GM23338 (cell line): ENCODE measurements around the gene NUBP1.

Experiments
- CREB1 ChIP-seq: fragments of 250-450 bp; sonication (Bioruptor Pico); IDR thresholded peaks from 2 replicates; pipeline ENCODE4 v1.5.0; 2020; ENCODE audit warnings: low read depth, mild to moderate bottlenecking, moderate library complexity
- CTCF ChIP-seq, 2 experiments: fragments of 200-600 bp in 1 of 2; sonication (generic) in 1 of 2; conservative IDR thresholded peaks; 2 replicates each; pipeline versions ENCODE4 v1.5.1 to v1.6.1; 2016 to 2017; ENCODE audit warnings: antibody characterized with exemption in 2 of 2, low read depth in 2 of 2, mild to moderate bottlenecking in 2 of 2, moderate library complexity in 1 of 2
- ETS1 ChIP-seq: IDR thresholded peaks from 2 replicates; pipeline ENCODE4 v1.6.1; 2016; ENCODE audit warnings: antibody characterized with exemption
- EZH2 ChIP-seq: fragments of 200-600 bp; sonication (generic); IDR thresholded peaks from one replicate; pipeline ENCODE4 v1.8.0; 2017; ENCODE audit warnings: antibody characterized with exemption, mild to moderate bottlenecking, low read depth; ENCODE audit not compliant: unreplicated experiment
- EZH2phosphoT487 ChIP-seq: fragments of 200-600 bp; sonication (generic); IDR thresholded peaks from one replicate; pipeline ENCODE4 v1.8.1; 2018; ENCODE audit warnings: antibody characterized with exemption; ENCODE audit not compliant: unreplicated experiment
- POLR2AphosphoS5 ChIP-seq: IDR thresholded peaks from 2 replicates; pipeline ENCODE4 v1.6.1; 2016; ENCODE audit warnings: antibody characterized with exemption, low read depth
- REST ChIP-seq: IDR thresholded peaks from one replicate; pipeline ENCODE4 v1.6.1; 2018; ENCODE audit warnings: antibody characterized with exemption; ENCODE audit not compliant: unreplicated experiment
- STAT1 ChIP-seq: IDR thresholded peaks from one replicate; pipeline ENCODE4 v1.6.1; 2016; ENCODE audit warnings: antibody characterized with exemption; ENCODE audit not compliant: unreplicated experiment
- ZNF114 ChIP-seq: fragments of 250-450 bp; sonication (Bioruptor Pico); IDR thresholded peaks from 2 replicates; pipeline ENCODE4 v1.5.0; 2020; ENCODE audit warnings: mild to moderate bottlenecking, moderate library complexity

GRCh38 chr16:10805334-10805733 is 61.7 kb downstream of the NUBP1 start:
- TF ChIP-seq CTCF (conservative IDR thresholded peaks at IDR 0.05; ENCODE audit: low read depth in 2 of 2) (no peak), EZH2 (no peak), POLR2AphosphoS5 (no peak), REST (no peak), EZH2phosphoT487 (no peak), CREB1 (CRISPR knock-in tag) (no peak), ZNF114 (CRISPR knock-in tag) (no peak), STAT1 (no peak), ETS1 (no peak)
